ENCODE results near the gene FBLN2.

Gene FBLN2

GRCh38 chr3:13537244-13537908 lies 11.5 kb upstream of the FBLN2 start:
- no peak overlapping the region for H3K4me3 Mint-ChIP-seq
- H3K27me3 Mint-ChIP-seq (ENCODE audit: low read depth, poor library complexity): peaks cover 7% of the 10 kb centered on the region
- no peaks in the 10 kb centered on the region for H3K36me3 Mint-ChIP-seq (ENCODE audit: low read depth)
- TF ChIP-seq CTCF (IDR thresholded peaks at IDR 0.05): no peak
- DNase-seq: no peak
- no peak overlapping the region for H3K27ac Mint-ChIP-seq
- no peaks in the 10 kb centered on the region for H3K9me3 Mint-ChIP-seq
- H3K4me1 Mint-ChIP-seq: peaks cover 25% of the 10 kb centered on the region

GRCh38 chr3:13537909-13538296 lies 11.0 kb upstream of the FBLN2 start:
- TF ChIP-seq CTCF (IDR thresholded peaks at IDR 0.05): no peak
- Mint-ChIP-seq H3K4me3 (no peak overlapping the region), H3K36me3 (ENCODE audit: low read depth) (no peaks in the 10 kb centered on the region), H3K27me3 (ENCODE audit: low read depth, poor library complexity) (peaks cover 7% of the 10 kb centered on the region), H3K27ac (no peak overlapping the region), H3K4me1 (peaks cover 25% of the 10 kb centered on the region), H3K9me3 (no peaks in the 10 kb centered on the region)
- no peak for DNase-seq

- H3K36me3 Mint-ChIP-seq (ENCODE audit: low read depth): no peaks in the 10 kb centered on the region
- H3K4me1 Mint-ChIP-seq: peaks cover 25% of the 10 kb centered on the region
- H3K4me3 Mint-ChIP-seq: no peak overlapping the region
- peaks cover 11% of the 10 kb centered on the region for H3K27me3 Mint-ChIP-seq (ENCODE audit: low read depth, poor library complexity)
- DNase-seq: no peak
- H3K27ac Mint-ChIP-seq: peak overlapping the region; percentile 91
- H3K9me3 Mint-ChIP-seq: no peaks in the 10 kb centered on the region
- TF ChIP-seq CTCF (IDR thresholded peaks at IDR 0.05): no peak
Measured at GRCh38 chr3:13538520-13539291, 10.2 kb upstream of the FBLN2 start.

- H3K4me3 Mint-ChIP-seq: no peak overlapping the region
- H3K27me3 Mint-ChIP-seq (ENCODE audit: low read depth, poor library complexity): peaks cover 14% of the 10 kb centered on the region
- H3K27ac Mint-ChIP-seq: no peak overlapping the region
- H3K4me1 Mint-ChIP-seq: peaks cover 25% of the 10 kb centered on the region
- no peaks in the 10 kb centered on the region for H3K36me3 Mint-ChIP-seq (ENCODE audit: low read depth)
- TF ChIP-seq CTCF (IDR thresholded peaks at IDR 0.05): no peak
- DNase-seq: no peak
- no peaks in the 10 kb centered on the region for H3K9me3 Mint-ChIP-seq
Measured at GRCh38 chr3:13539292-13539638, 9.7 kb upstream of the FBLN2 start.

- H3K27ac Mint-ChIP-seq: no peak overlapping the region
- H3K4me3 Mint-ChIP-seq: no peak overlapping the region
- peaks cover 14% of the 10 kb centered on the region for H3K27me3 Mint-ChIP-seq (ENCODE audit: low read depth, poor library complexity)
- DNase-seq: no peak
- no peaks in the 10 kb centered on the region for H3K36me3 Mint-ChIP-seq (ENCODE audit: low read depth)
- H3K9me3 Mint-ChIP-seq: no peaks in the 10 kb centered on the region
- no peak for TF ChIP-seq CTCF (IDR thresholded peaks at IDR 0.05)
- H3K4me1 Mint-ChIP-seq: peaks cover 25% of the 10 kb centered on the region
Measured at GRCh38 chr3:13539671-13540070, 9.3 kb upstream of the FBLN2 start.

Data from nephron progenitor cell (in vitro differentiated cells).